ENCODE data around the gene OSBPL8. TPM values are rescaled to one million over a fixed set of nuclear protein-coding genes. Genes with fewer than 3 reads are reported as not detected.

The OSBPL8 gene
- total RNA-seq, 4 donors from 2014 or later = 25.6 to 46.0 (median 43.4) TPM

DNA sequence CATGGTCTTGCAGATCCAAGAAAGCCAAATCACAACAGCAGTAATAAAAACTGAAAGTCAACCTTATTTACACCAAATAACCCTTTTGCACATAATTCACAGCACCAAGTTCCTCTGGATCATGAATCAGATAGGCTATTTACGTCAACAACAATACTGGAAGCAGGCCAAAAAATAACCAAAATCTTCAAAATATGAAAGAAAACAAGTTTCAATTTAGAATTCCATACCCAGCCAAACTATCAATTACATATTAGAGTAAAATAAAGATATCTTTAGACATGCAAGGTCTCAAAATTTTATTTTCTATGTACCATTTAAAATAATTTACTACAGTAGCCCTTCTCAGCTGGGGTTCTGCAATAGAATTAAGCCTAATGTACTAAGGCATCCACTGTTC, 134.6 kb downstream of the OSBPL8 start:
- no peaks in the 10 kb centered on the region for H3K27me3 ChIP-seq
- in situ Hi-C loops (cut with MboI; ENCODE audit: low sequenced_read_pairs in 4 of 4) = no loop called here
- no peaks in the 10 kb centered on the region for H3K36me3 ChIP-seq
- ATAC-seq (no peak), DNase-seq (no peak)
- intact Hi-C loops (cut with DNase I; ENCODE audit: low total_unique reads) = no loop called here
- peaks cover 0 to 5% of the 10 kb centered on the region in 2 donors for H3K4me1 ChIP-seq
- TF ChIP-seq, protein P1, sequence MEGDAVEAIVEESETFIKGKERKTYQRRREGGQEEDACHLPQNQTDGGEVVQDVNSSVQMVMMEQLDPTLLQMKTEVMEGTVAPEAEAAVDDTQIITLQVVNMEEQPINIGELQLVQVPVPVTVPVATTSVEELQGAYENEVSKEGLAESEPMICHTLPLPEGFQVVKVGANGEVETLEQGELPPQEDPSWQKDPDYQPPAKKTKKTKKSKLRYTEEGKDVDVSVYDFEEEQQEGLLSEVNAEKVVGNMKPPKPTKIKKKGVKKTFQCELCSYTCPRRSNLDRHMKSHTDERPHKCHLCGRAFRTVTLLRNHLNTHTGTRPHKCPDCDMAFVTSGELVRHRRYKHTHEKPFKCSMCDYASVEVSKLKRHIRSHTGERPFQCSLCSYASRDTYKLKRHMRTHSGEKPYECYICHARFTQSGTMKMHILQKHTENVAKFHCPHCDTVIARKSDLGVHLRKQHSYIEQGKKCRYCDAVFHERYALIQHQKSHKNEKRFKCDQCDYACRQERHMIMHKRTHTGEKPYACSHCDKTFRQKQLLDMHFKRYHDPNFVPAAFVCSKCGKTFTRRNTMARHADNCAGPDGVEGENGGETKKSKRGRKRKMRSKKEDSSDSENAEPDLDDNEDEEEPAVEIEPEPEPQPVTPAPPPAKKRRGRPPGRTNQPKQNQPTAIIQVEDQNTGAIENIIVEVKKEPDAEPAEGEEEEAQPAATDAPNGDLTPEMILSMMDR (IDR thresholded peaks at IDR 0.05 in 4 of 5, conservative IDR thresholded peaks at IDR 0.05 in 1 of 5) = no peak
- TF ChIP-seq POLR2A (IDR thresholded peaks at IDR 0.05) = no peak
- H3K9me3 ChIP-seq = no peaks in the 10 kb centered on the region
- H3K4me3 ChIP-seq = no peak overlapping the region
- H3K27ac ChIP-seq = no peak overlapping the region

DNA sequence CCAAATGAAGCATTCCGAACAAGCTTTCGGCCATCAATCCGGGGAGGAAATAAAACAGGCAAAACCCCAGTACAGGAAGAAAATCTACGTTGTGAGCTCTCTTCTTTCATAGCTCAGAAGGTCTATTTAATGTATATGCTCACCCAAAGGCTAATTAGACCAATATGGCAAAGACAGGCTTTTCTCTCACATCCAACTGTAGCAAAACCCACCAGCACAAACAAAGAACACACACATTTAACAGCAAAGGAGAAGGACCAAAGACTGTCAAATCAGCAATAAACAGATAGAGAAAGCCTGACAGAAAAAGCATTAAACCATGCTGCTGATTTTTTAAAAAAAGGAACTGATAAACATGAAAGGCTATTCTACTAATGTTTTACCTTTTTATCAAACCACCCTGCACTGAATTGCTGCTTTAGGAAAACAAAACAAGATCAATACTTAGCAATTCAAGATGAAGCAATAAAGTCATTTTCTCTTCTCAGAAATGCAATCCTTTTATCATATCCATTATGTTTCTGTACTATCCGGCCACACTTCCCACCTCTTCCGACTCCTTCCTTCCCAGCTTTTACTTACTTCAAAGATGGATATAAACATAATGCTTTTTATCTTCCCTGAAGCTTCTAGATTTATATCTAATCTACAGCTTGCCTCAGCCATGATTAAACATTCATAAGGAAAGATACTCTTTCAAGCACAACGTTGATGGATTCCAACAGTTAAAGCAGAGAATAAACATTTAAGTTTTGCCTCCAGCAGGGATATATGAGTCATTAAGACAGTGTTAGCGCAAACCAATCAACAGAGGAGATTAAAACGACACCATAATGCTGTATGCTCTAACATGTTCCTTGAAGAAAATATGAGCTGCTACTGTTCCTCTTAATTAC, 136.8 kb downstream of the OSBPL8 start:
- intact Hi-C loops (cut with DNase I; ENCODE audit: low total_unique reads) = no loop called here
- TF ChIP-seq, protein P1 (IDR thresholded peaks at IDR 0.05 in 4 of 5, conservative IDR thresholded peaks at IDR 0.05 in 1 of 5) = no peak
- TF ChIP-seq POLR2A (IDR thresholded peaks at IDR 0.05) = no peak
- in situ Hi-C loops (cut with MboI; ENCODE audit: low sequenced_read_pairs in 4 of 4) = no loop called here
- Histone ChIP-seq H3K4me1 (peaks cover 0 to 4% of the 10 kb centered on the region in 2 donors), H3K4me3 (no peak overlapping the region), H3K27me3 (no peaks in the 10 kb centered on the region), H3K9me3 (no peaks in the 10 kb centered on the region), H3K36me3 (no peaks in the 10 kb centered on the region), H3K27ac (no peak overlapping the region)
- DNase-seq (no peak), ATAC-seq (no peak)

DNA sequence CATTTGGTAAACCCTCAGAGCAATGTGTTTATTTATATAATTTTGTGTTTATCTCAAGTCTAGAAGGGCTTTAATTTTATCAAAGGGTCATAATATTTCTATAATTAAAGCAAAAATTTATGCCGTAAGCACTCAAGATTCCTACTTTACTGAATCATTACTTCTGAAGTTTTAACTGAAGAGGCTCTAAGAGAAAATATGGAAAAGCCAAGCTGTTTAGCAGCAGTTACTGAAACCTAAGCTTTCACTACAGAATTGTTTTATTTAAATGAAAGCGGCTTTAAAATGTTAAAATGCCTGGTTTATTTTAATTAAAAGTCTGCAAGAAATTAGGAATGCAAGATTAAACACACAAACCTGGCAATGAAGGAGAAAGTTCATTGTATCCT, 137.4 kb downstream of the OSBPL8 start:
- H3K9me3 ChIP-seq = no peaks in the 10 kb centered on the region
- intact Hi-C loops (cut with DNase I; ENCODE audit: low total_unique reads) = no loop called here

DNA sequence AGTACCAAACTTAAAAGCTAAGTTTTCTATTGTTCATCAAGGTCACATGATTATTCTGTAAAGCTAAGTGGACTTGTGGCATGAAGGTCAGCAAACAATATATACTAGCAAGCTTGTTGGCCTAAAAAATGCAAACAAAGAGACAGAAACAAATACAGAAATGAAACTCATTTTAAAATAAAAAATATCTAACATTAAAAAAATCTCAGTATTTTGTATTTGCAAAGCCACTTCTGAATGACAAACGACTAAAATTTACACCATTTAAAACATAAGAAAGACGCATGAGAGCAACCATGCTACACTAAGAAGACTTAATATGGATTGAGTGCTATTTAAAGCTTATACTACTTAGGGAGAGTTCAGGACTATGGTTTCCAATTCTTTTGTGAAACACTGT, 138.5 kb downstream of the OSBPL8 start:
- Histone ChIP-seq H3K4me1 (peaks cover 0 to 4% of the 10 kb centered on the region in 2 donors), H3K4me3 (no peak overlapping the region), H3K27ac (no peak overlapping the region), H3K36me3 (no peaks in the 10 kb centered on the region), H3K27me3 (no peaks in the 10 kb centered on the region), H3K9me3 (no peaks in the 10 kb centered on the region)
- intact Hi-C loops (cut with DNase I; ENCODE audit: low total_unique reads) = no loop called here
- DNase-seq = no peak
- TF ChIP-seq, protein P1 (IDR thresholded peaks at IDR 0.05 in 4 of 5, conservative IDR thresholded peaks at IDR 0.05 in 1 of 5) = no peak
- no peak for TF ChIP-seq POLR2A (IDR thresholded peaks at IDR 0.05)
- ATAC-seq = no peak
- in situ Hi-C loops (cut with MboI; ENCODE audit: low sequenced_read_pairs in 4 of 4) = no loop called here

More for the DNA sequence above, 137.4 kb downstream of the OSBPL8 start:
- Histone ChIP-seq H3K27ac (no peak overlapping the region), H3K27me3 (no peaks in the 10 kb centered on the region), H3K4me1 (peaks cover 0 to 4% of the 10 kb centered on the region in 2 donors), H3K4me3 (no peak overlapping the region), H3K36me3 (no peaks in the 10 kb centered on the region)
- in situ Hi-C loops (cut with MboI; ENCODE audit: low sequenced_read_pairs in 4 of 4) = no loop called here
- DNase-seq = no peak
- no peak for ATAC-seq
- TF ChIP-seq, protein P1 (IDR thresholded peaks at IDR 0.05 in 4 of 5, conservative IDR thresholded peaks at IDR 0.05 in 1 of 5) = no peak
- TF ChIP-seq POLR2A (IDR thresholded peaks at IDR 0.05) = no peak
